ENCODE data around the gene EIF4G3. TPM values are rescaled to one million over a fixed set of nuclear protein-coding genes. Genes with fewer than 3 reads are reported as not detected.

EIF4G3 gene
- total and polyA plus RNA-seq, 2 of the 8 experiments (the other 6 are each of a cell fraction or from before 2014, with no cell fraction given) = 47.5 to 66.6 TPM

- Histone ChIP-seq H3K79me2 (ENCODE audit: control insufficient read depth in 1 of 2, insufficient read depth in 2 of 2, low read length in 2 of 2) (no peaks in the 10 kb centered on the region), H3K56ac (replicated peaks; ENCODE audit: insufficient read length, low read depth, low read length) (no peak overlapping the region), H3K14ac (ENCODE audit: insufficient read length) (no peak overlapping the region), H3K27me3 (replicated peaks in 1 of 4; ENCODE audit: control insufficient read depth in 3 of 4, extremely low read depth in 1 of 4, insufficient read depth in 3 of 4, low read length in 3 of 4) (no peaks in the 10 kb centered on the region), H3K36me3 (ENCODE audit: control insufficient read depth in 2 of 4, insufficient read depth in 4 of 4, low read length in 3 of 4) (no peaks in the 10 kb centered on the region), H3K4me2 (ENCODE audit: insufficient read depth in 1 of 2, low read depth in 2 of 2, low read length in 2 of 2) (no peak overlapping the region), H3K4me1 (replicated peaks in 1 of 4; ENCODE audit: control insufficient read depth in 3 of 4, insufficient read depth in 4 of 4, low read length in 3 of 4) (no peaks in the 10 kb centered on the region), H4K20me1 (replicated peaks in 1 of 2; ENCODE audit: control insufficient read depth in 1 of 2, insufficient read depth in 2 of 2, low read length in 2 of 2) (no peaks in the 10 kb centered on the region), H2BK12ac (ENCODE audit: low read depth, low read length) (no peak overlapping the region), H3K23ac (ENCODE audit: insufficient read length) (no peak overlapping the region), H3K27ac (ENCODE audit: low read depth, low read length) (no peak overlapping the region), H3K9ac (replicated peaks in 1 of 4; ENCODE audit: extremely low read depth in 1 of 4, low read depth in 3 of 4, low read length in 3 of 4) (no peak overlapping the region), H2BK20ac (ENCODE audit: low read length) (no peak overlapping the region), H2BK120ac (replicated peaks; ENCODE audit: low read depth, low read length) (no peak overlapping the region), H3K4me3 (ENCODE audit: extremely low read depth in 1 of 4, insufficient read depth in 2 of 4, low read depth in 3 of 4, low read length in 4 of 4) (no peak overlapping the region), H4K5ac (ENCODE audit: insufficient read length, low read depth, low read length) (no peak overlapping the region), H3K9me3 (ENCODE audit: insufficient read depth in 2 of 2, low read depth in 1 of 2, low read length in 1 of 2) (no peaks in the 10 kb centered on the region), H3K23me2 (ENCODE audit: low read depth, low read length) (no peaks in the 10 kb centered on the region), H3K4ac (replicated peaks; ENCODE audit: insufficient read length, low read depth, low read length) (no peak overlapping the region), H2AFZ (ENCODE audit: low read length) (no peak overlapping the region), H4K91ac (replicated peaks; ENCODE audit: insufficient read length, low read length) (no peak overlapping the region), H2BK5ac (ENCODE audit: low read depth, low read length) (no peak overlapping the region), H2BK15ac (ENCODE audit: low read length) (no peak overlapping the region), H3K79me1 (ENCODE audit: low read depth, low read length) (no peaks in the 10 kb centered on the region), H2AK5ac (ENCODE audit: low read depth, low read length) (no peak overlapping the region), H4K8ac (ENCODE audit: extremely low read depth, insufficient read depth, low read length) (no peak overlapping the region), H3K18ac (ENCODE audit: extremely low read depth, low read length) (no peak overlapping the region)
- FAIRE-seq (no peak), DNase-seq (ENCODE audit: low read depth in 1 of 2, low spot score in 2 of 2) (no peak)
- WGBS, 2 experiments (ENCODE audit: extremely low coverage in 1 of 2, insufficient coverage in 1 of 2, insufficient read length in 1 of 2, insufficient replicate concordance in 2 of 2, low coverage in 1 of 2, low lambda C conversion rate in 2 of 2, missing lambda C conversion rate in 1 of 2) = 92% methylated on average over 1 of the region's 1 CpG; no CpG with 5 or more reads in 1 of the 2 experiments
- POLR2A ChIA-PET (ENCODE audit: partially characterized antibody) = no interaction called here
- CTCF ChIA-PET (ENCODE audit: partially characterized antibody) = no interaction called here
- TF ChIP-seq KDM4A (IDR thresholded peaks at IDR 0.05; ENCODE audit: low read depth, low read length, severe bottlenecking) (no peak), EP300 (IDR thresholded peaks at IDR 0.05; ENCODE audit: borderline replicate concordance in 1 of 2, low read depth in 2 of 2, low read length in 2 of 2) (no peak), ATF3 (IDR thresholded peaks at IDR 0.05; ENCODE audit: insufficient read depth, low read depth, low read length) (no peak), TEAD4 (IDR thresholded peaks at IDR 0.05; ENCODE audit: low read depth, low read length) (no peak), HDAC2 (IDR thresholded peaks at IDR 0.05; ENCODE audit: borderline replicate concordance in 1 of 2, low read depth in 2 of 2, low read length in 2 of 2) (no peak), JUN (IDR thresholded peaks at IDR 0.05; ENCODE audit: low read depth, low read length) (no peak)
Observed at GRCh38 chr1:20958430-20958829, 218.3 kb downstream of the EIF4G3 start.
